SU-DHL-6 (cell line): ENCODE results near the gene S1PR2.

Source experiments
- H2AFZ ChIP-seq: fragments of 200-600 bp; sonication (generic); 2 replicates; pipeline ENCODE4 v1.6.1; 2014; ENCODE audit warnings: low read depth, mild to moderate bottlenecking, moderate library complexity, mixed read lengths, antibody characterized with exemption, low read length; ENCODE audit not compliant: severe bottlenecking
- H3F3A ChIP-seq: fragments of 200-600 bp; shearing (Covaris generic); 2 replicates; pipeline ENCODE4 v1.6.0; 2016; ENCODE audit warnings: antibody characterized with exemption, mild to moderate bottlenecking; ENCODE audit not compliant: insufficient read depth
- H3K27ac ChIP-seq: fragments of 200-600 bp; sonication (generic); 2 replicates; pipeline ENCODE4 v1.5.1; 2016; ENCODE audit warnings: low read depth, mild to moderate bottlenecking, low read length, moderate library complexity, mixed read lengths
- H3K27me3 ChIP-seq: fragments of 200-600 bp; sonication (generic), shearing (Covaris generic); 2 replicates; pipeline ENCODE4 v1.6.0; 2014; ENCODE audit warnings: mild to moderate bottlenecking, low read length
- H3K36me3 ChIP-seq: fragments of 200-600 bp; sonication (generic); 2 replicates; pipeline ENCODE4 v1.6.1; 2014; ENCODE audit warnings: mild to moderate bottlenecking, low read length, mixed read lengths
- H3K4me2 ChIP-seq: fragments of 300-600, 200-600 bp; shearing (Covaris generic), sonication (generic); 2 replicates; pipeline ENCODE4 v1.6.0; 2014; ENCODE audit warnings: low read length, low read depth, mild to moderate bottlenecking; ENCODE audit not compliant: poor library complexity, severe bottlenecking
- H3K4me3 ChIP-seq: fragments of 200-600 bp; sonication (generic); 2 replicates; pipeline ENCODE4 v1.5.1; 2014; ENCODE audit warnings: antibody characterized with exemption, low read length, mild to moderate bottlenecking, mixed read lengths; ENCODE audit not compliant: insufficient read depth, poor library complexity, severe bottlenecking
- H3K79me2 ChIP-seq: fragments of 200-600 bp; sonication (generic); 2 replicates; pipeline ENCODE4 v1.6.1; 2014; ENCODE audit warnings: mild to moderate bottlenecking, low read length, moderate library complexity; ENCODE audit not compliant: insufficient read depth
- H3K9ac ChIP-seq: fragments of 200-600 bp; sonication (generic); 2 replicates; pipeline ENCODE4 v1.7.0; 2014; ENCODE audit warnings: mild to moderate bottlenecking, low read length
- H3K9me2 ChIP-seq: fragments of 200-600 bp; sonication (generic); replicated peaks from 2 replicates; pipeline ENCODE4 v1.6.1; 2014; ENCODE audit warnings: low read length; ENCODE audit not compliant: insufficient read depth
- H3K9me3 ChIP-seq: fragments of 200-600 bp; sonication (generic); 2 replicates; pipeline ENCODE4 v1.6.1; 2014; ENCODE audit warnings: low read length, mixed read lengths; ENCODE audit not compliant: insufficient read depth
- H4K20me1 ChIP-seq: fragments of 200-600 bp; sonication (generic); 2 replicates; pipeline ENCODE4 v1.6.1; 2014; ENCODE audit warnings: low read depth, mild to moderate bottlenecking, antibody characterized with exemption, low read length, moderate library complexity, mixed read lengths
- CTCF ChIP-seq: fragments of 200-600 bp; sonication (generic); IDR thresholded peaks from one replicate; pipeline ENCODE4 v1.5.1; 2017; ENCODE audit warnings: antibody characterized with exemption, mild to moderate bottlenecking, low read length, moderate library complexity; ENCODE audit not compliant: insufficient read depth, poor library complexity, severe bottlenecking
- EZH2phosphoT487 ChIP-seq: fragments of 200-600 bp; sonication (generic), shearing (Covaris generic); conservative IDR thresholded peaks from 2 replicates; pipeline ENCODE4 v1.6.1; 2018; ENCODE audit warnings: mild to moderate bottlenecking, antibody characterized with exemption, low read length, moderate library complexity, mixed read lengths

Gene S1PR2

GRCh38 chr19:10211061-10211460, 20.1 kb downstream of the S1PR2 start:
- TF ChIP-seq EZH2phosphoT487 (no peak), CTCF (no peak)
- Histone ChIP-seq H4K20me1 (no peaks in the 10 kb centered on the region), H3K4me2 (no peak overlapping the region)

GRCh38 chr19:10209315-10209714, 21.8 kb downstream of the S1PR2 start:
- TF ChIP-seq EZH2phosphoT487 = no peak
- TF ChIP-seq CTCF = no peak
- no peaks in the 10 kb centered on the region for H3K79me2 ChIP-seq
- H3F3A ChIP-seq = no peaks in the 10 kb centered on the region
- no peaks in the 10 kb centered on the region for H3K27me3 ChIP-seq
- no peak overlapping the region for H3K9ac ChIP-seq
- H3K4me3 ChIP-seq = no peak overlapping the region
- no peaks in the 10 kb centered on the region for H3K36me3 ChIP-seq
- no peak overlapping the region for H2AFZ ChIP-seq
- H3K9me3 ChIP-seq = no peaks in the 10 kb centered on the region
- H4K20me1 ChIP-seq = no peaks in the 10 kb centered on the region
- H3K27ac ChIP-seq = no peak overlapping the region
- H3K9me2 ChIP-seq = no peaks in the 10 kb centered on the region
- H3K4me2 ChIP-seq = no peak overlapping the region

More at GRCh38 chr19:10211061-10211460, 20.1 kb downstream of the S1PR2 start:
- Histone ChIP-seq H3K9me2 (no peaks in the 10 kb centered on the region), H3K27me3 (no peaks in the 10 kb centered on the region), H3K79me2 (no peaks in the 10 kb centered on the region), H3K27ac (no peak overlapping the region), H3K9ac (no peak overlapping the region), H3K36me3 (no peaks in the 10 kb centered on the region), H2AFZ (no peak overlapping the region), H3F3A (peaks cover 1% of the 10 kb centered on the region), H3K4me3 (no peak overlapping the region), H3K9me3 (no peaks in the 10 kb centered on the region)

DNA sequence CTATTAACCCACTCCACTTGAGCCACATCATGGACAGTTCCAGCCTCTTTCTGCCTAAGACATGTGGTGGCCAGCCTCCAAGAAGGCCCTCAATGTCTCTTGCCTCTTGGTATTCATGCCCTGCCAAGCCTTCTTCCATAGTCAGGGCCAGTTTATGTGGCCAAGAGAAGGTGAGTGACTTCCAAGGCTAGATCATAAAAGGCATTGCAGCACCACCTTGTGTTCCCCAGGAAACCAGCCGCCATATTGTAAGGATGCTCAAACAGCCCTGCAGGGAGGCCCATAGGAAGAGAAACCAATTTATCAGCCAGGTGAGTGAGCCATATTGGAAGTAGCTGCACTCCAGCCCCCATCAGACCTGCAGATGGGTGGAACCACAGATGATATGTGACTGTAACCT, 24.1 kb downstream of the S1PR2 start:
- Histone ChIP-seq H3K9ac (no peak overlapping the region), H3K9me3 (no peaks in the 10 kb centered on the region), H3K9me2 (no peaks in the 10 kb centered on the region), H3K27me3 (no peaks in the 10 kb centered on the region), H2AFZ (no peak overlapping the region), H3K4me2 (no peak overlapping the region), H3F3A (no peaks in the 10 kb centered on the region), H3K79me2 (no peaks in the 10 kb centered on the region), H3K36me3 (no peaks in the 10 kb centered on the region), H3K27ac (no peak overlapping the region), H3K4me3 (no peak overlapping the region), H4K20me1 (no peaks in the 10 kb centered on the region)
- no peak for TF ChIP-seq CTCF
- TF ChIP-seq EZH2phosphoT487 = no peak
